NCI-H82 (cell line): Measurements from ENCODE around the gene PDE11A.

Source experiments
- DNase-seq: peaks from one replicate; lab custom pipeline; 2025; lab: John Stamatoyannopoulos, UW

Gene PDE11A

GRCh38 chr2:177759443-177759842, 313.1 kb downstream of the PDE11A start:
- DNase-seq: no peak

- DNase-seq: peak; percentile 62
Observed at GRCh38 chr2:177758591-177759371, 313.8 kb downstream of the PDE11A start.

GRCh38 chr2:177756336-177756735, 316.2 kb downstream of the PDE11A start:
- no peak for DNase-seq

GRCh38 chr2:177754492-177754873, 318.1 kb downstream of the PDE11A start:
- no peak for DNase-seq

- DNase-seq: peak; percentile 98
Observed at GRCh38 chr2:177753682-177754491, 318.7 kb downstream of the PDE11A start.

- no peak for DNase-seq
Observed at GRCh38 chr2:177748360-177748759, 324.2 kb downstream of the PDE11A start.

GRCh38 chr2:177747384-177747783, 325.2 kb downstream of the PDE11A start:
- no peak for DNase-seq

GRCh38 chr2:177746358-177746757, 326.2 kb downstream of the PDE11A start:
- DNase-seq: no peak

GRCh38 chr2:177745531-177745930, 327.0 kb downstream of the PDE11A start:
- no peak for DNase-seq

- no peak for DNase-seq
Observed at GRCh38 chr2:177742851-177743250, 329.7 kb downstream of the PDE11A start.

GRCh38 chr2:177741866-177742265, 330.7 kb downstream of the PDE11A start:
- peak; percentile 57 for DNase-seq

GRCh38 chr2:177740700-177741099, 331.9 kb downstream of the PDE11A start:
- no peak for DNase-seq

- DNase-seq: no peak
Observed at GRCh38 chr2:177738461-177739235, 333.9 kb downstream of the PDE11A start.

- DNase-seq: no peak
Observed at GRCh38 chr2:177735318-177735803, 337.2 kb downstream of the PDE11A start.

GRCh38 chr2:177733322-177733855, 339.2 kb downstream of the PDE11A start:
- peak; percentile 50 for DNase-seq

GRCh38 chr2:177731384-177731783, 341.2 kb downstream of the PDE11A start:
- no peak for DNase-seq

- no peak for DNase-seq
Observed at GRCh38 chr2:177730792-177731191, 341.8 kb downstream of the PDE11A start.

- DNase-seq: no peak
Observed at GRCh38 chr2:177730363-177730762, 342.2 kb downstream of the PDE11A start.

GRCh38 chr2:177728920-177729319, 343.7 kb downstream of the PDE11A start:
- DNase-seq: no peak

- no peak for DNase-seq
Observed at GRCh38 chr2:177728399-177728765, 344.2 kb downstream of the PDE11A start.

GRCh38 chr2:177727577-177728398, 344.8 kb downstream of the PDE11A start:
- DNase-seq: peak; percentile 15
